Measurements from ENCODE around the gene DNTT.
"Not testable (repeated sequence)": the region's sequence is repeated elsewhere in the genome, so short reads cannot be mapped to it uniquely, and the experiment has no call there.

The DNTT gene

DNA sequence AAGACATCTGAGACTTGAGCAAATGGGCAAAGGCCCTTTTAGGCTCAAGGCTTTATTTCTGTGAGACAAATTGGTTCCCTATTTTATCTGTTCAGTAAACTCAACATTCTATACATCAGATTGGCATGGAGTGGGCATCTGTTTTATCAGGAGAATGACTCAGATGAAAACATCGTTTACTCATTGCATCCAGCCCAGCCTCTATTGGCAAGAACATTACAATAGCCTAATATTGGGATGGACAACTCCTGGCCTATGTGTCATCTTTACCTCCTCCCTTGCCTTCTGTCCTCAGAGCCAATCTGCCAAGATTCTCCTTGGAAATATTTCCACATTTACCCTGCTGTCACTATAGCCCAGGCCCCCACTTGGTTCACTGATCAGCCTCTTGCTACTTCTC is 27.4 kb upstream of the DNTT start:
- DNase-seq = no peak

DNA sequence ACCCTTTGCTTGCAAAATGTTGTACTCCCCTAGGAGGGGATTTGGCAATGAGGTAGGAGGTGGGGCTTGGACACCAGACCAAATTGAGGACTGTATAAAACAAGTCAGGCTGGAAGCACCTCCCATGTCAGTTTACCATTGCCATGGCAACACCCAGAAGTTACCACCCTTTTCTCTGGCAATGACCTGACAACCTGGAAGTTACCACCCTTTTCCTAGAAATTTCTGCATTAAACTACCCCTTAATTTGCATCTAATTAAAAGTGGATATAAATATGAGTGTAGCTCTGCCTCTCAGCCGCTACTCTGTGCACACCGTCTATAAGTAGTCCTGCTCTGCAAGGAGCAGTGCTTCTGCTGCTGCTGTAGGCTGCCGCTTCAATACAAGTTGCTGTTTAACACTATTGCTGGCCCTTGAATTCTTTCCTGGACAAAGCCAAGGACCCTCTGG is 25.0 kb upstream of the DNTT start:
- no peak for DNase-seq

DNA sequence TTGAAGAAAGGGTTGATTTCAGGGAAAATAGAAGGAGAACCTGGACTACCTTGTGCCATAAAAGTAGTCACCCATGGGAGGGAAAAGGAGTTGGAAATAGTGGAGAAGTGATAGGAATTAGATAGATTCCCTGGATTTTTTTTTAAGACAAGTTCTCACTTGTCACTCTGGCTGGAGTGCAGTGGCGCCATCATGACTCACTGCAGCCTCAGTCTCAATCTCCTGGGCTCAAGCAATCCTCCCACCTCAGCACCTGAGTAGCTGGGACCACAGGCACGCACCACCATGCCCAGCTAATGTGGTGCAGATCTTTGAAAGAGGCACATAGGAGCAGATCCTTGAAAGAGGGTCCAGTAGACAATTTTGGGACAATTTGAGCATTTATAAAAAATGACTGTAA is 23.4 kb upstream of the DNTT start:
- no peak for DNase-seq

- DNase-seq = no peak
Measured at GRCh38 chr10:96281444-96282029, 22.7 kb upstream of the DNTT start.

GRCh38 chr10:96283351-96283750 is 20.9 kb upstream of the DNTT start:
- no peak for DNase-seq

DNA sequence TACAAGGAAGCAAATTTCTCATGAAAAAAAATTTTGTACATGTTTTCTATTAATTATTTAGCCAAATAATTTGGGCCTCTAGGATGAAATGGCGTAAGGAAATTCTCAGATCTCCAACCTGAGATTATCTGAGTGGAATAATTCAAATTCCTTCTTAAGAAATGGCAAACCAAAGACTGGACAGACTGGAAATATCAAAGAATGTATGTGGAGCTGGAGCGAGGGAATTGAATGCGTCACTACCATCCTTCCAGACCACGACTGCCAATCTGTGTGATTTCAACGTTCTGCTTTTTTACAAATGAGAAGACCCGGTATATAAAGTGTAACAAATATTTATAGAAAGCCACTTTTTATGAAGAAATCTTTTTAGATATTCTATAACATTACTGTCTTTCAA is 20.5 kb upstream of the DNTT start:
- no peak for DNase-seq

- no peak for DNase-seq
Measured at GRCh38 chr10:96285331-96285752, 18.9 kb upstream of the DNTT start.

DNA sequence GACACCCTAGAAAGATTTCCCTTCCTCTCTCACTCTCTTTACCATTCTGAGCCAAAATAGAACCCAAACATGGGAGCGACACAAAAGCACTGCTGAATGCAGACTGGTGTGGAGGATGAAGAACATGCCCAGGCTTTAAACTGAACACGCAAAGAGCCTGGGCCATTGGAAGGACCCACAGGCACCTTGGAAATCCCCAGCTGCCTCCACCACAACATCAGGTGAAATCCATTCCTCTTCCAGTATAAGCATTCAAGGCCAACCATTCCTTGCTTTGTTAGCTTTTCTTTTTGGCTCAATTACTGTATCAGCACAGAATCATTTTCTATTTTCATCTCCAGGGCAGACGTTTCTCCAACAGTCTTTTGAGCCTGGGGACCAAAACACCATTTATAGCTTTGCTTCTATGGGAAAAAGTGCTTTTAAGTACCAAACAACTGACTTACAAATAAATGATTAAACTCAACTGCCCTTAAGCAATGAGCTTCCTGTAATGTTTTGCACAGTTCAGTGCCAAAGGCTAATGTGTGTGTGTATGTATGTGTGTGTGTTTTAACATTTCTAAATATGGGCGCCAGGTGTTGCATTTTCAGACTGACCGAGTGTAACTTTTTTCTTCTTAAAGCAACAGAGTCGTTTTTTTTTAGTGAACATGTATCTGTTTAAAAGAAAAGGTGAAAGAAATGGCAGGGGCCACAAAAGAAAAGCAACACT is 16.7 kb upstream of the DNTT start:
- peak; percentile 26 for DNase-seq

DNA sequence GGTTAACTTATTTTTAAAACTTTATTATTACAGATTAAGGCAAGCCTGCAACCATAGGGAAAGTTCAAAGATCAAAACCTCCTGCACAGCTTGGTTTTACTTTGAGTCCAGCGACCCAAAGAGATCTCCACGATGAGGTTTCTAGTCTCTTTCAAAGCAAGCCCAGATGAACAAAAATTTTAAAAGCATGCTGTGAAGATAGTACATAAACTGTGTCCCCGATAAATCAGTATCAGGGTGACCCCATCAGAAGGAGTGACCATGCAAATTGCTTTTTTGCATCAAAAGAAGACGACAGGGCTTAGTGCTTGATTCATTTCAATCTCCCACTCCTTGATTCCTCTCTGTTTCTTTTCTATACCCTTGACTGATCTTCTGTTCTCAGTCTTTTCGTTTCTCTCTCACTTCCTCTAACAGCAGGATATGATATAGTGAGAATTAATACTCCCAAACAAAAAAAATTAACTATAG is 16.0 kb upstream of the DNTT start:
- no peak for DNase-seq

DNA sequence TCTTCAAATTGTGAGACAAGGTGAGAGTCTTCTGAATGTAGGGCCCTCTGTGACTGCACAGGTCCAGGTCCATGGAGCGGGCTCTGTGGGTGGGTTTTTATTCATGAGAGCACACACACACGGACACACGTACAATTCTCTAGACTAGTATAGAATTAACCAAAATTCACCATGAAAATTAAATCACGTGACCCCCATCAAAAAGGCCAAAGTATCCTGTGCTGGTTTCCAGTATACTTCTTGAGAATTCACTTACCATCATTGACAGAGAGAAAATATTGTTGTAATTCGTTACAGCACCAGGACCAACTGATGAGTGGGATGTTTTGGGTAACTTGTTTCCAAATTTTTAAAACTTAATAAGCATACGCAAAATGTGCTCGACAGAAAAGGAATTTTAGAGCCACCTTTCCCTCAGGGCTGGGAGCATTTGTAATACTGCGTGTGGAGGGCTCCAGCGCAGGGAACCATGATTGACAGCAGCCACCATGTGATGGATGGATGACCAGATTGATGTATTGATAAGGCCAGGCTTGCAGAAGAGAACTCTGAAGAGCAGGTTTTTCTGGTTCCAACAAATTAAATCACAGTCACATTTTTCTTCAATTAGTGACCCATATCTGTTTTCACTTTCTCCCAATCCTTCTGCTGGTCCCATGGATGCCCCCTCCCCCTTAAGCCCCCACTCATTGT is 14.9 kb upstream of the DNTT start:
- no peak for DNase-seq

DNA sequence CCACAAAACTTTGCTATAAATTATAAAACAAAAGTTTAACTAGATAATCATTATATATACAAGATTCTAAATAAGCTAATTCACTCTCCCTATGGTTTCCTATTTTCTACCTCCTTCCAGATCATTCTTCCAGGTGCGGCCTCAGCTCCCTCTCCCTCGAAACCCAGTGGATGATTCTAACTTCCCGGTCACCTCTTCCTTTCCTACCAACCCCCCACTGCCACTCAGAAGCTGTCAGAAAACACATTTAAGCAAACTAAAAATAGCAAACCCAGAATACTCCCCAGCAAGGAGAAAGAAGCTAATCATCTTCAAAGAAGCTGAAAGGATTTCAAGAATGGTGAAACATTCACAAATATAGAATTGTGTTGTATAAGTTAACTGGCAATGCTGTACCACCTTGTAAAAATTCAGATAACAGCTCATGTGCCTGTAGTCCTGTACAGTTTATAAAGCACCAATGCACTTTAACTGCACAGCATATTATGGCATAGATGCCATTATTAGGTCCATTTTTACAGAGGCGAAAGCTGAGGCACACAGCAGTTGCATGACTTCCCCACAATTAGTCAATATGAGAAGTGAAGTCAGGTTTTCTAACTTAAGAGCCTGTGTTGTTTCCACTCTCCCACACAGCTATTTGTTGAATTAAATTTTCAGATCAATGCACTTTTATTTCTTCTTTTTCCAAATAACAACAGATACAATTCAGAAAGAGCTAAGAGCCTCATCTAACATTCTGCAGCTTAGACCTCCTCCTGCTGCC is 13.7 kb upstream of the DNTT start:
- DNase-seq = no peak

GRCh38 chr10:96292971-96293920 is 11.0 kb upstream of the DNTT start:
- DNase-seq = peak; percentile 49

GRCh38 chr10:96295475-96295874 is 8.8 kb upstream of the DNTT start:
- DNase-seq = no peak

GRCh38 chr10:96297486-96297885 is 6.7 kb upstream of the DNTT start:
- no peak for DNase-seq

DNA sequence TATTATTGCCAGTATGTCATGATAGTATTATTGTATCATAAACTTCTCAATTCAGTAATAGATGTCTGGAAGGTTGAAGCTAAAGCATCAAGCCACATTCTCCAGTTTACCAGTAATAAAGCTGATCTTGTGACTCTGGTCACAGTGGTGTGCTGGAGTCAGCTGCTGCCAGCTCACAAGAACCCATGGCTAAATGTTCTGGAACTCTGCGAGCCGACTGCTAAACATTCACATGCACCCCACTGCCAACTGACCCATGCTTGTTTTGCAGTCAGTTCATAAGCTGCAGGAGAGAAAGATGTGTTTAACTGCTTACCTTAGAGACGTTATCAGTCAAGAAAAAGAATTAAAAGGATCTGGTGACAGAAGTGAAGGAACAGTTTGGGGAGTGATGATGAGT is 5.9 kb upstream of the DNTT start:
- DNase-seq = no peak

- peak; percentile 14 for DNase-seq
Measured at GRCh38 chr10:96299383-96299782, 4.9 kb upstream of the DNTT start.

DNA sequence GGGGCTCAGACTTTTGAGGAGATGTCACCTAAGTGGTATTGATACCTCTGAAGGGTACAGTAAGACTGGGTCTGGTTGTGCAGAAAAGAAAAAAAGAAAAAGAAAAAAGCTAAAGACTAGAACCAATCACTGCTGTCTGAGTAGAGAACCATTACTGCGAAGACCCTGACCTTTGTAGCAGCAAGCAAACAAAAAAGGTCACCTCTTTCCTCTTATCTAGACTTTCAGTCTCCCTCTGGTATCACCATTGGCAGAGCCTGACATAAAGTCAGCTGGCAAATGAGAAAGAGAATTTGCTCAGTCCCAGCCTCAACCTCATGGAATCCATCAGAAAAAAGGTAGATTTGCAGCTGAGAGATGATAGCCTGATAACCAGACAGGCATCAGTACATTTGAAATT is 2.6 kb upstream of the DNTT start:
- DNase-seq = no peak

DNA sequence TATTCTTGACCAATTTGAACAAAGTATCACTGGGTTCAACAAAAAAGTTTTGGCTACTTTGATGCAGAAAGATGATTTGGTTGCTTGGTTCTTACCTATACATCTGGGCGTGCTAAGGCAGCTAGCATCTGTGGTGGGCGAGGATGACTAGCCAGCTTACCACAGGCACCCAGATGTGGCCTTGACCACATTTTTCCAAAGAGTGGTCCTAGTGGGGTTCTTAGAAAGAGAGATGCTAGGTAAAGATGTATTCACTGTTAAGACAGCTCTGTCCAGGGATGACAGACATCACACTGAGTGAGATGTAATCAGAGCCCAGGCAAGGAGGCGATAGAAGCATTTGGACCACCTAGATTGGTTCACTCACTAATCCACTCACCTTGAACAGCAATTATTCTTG is 785 bp downstream of the DNTT start:
- DNase-seq = no peak

- DNase-seq = peak; percentile 87
Measured at GRCh38 chr10:96306516-96306915, 2.3 kb downstream of the DNTT start.

DNA sequence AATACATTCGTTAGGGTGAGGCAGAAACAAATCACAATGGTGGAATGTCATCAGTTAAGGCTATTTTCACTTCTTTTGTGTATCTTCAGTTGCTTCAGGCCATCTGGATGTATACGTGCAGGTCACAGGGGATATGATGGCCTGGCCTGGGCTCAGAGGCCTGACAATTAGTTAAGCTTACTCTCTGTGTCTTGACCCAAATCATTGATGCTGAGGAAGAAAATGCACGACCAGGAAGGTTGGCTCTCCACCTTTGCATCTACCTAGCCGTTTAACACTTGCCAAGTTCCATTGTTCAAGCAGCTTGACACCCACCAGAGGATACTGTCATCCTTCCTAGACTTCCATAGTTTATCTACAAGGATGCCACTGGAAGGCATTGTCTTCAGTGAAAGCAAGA is 4.6 kb downstream of the DNTT start:
- not testable (repeated sequence) for DNase-seq

DNA sequence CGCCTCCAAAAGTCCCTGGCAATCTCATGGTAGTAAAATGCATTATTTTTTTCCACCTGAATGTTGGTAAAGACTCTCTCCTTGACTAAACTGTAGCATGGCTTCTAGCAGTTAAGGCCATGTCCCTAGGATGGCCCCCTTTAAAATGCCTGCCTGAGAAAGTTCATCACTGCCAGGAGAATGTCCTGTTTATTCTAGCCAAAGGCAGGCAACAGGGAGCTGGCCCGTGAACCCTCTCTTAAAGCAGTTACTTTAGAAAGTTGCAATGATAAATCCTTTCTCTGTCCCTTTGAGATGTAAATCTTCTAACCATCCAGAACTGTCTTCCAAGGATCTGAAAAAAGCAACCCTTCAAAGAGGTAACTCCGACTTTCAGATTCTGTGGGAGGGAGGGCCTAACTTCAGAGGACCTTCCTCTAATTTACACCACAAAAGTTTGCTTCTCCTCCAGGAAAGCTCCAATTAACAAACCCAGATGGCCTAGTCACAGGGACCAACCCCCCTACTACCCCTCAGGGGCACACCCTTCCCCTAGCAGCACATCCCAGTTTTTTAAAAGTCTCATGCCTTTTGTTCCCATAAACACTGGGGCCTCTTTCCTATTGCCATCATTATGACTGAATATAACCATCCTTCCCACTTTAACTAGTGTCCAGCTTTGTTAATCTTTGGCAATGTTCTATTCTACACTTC is 5.5 kb downstream of the DNTT start:
- DNase-seq = no peak

- no peak for DNase-seq
Measured at GRCh38 chr10:96310321-96310669, 6.1 kb downstream of the DNTT start.

Data from NCI-H1092 treated with DMSO at 0.1 percent for 48 hours (cell line).